Iris pigment epithelial cell (primary cell): ENCODE results near the gene CELA3B.
A peak's percentile ranks its signal among the peaks of the same experiment; 100 is the strongest.
"Not testable (repeated sequence)": the region's sequence is repeated elsewhere in the genome, so short reads cannot be mapped to it uniquely, and the experiment has no call there.

Experiments used
- DNase-seq: peaks from one replicate; pipeline ENCODE4 v3.0.0-alpha.2; 2011; ENCODE audit warnings: low read depth

CELA3B gene

DNA sequence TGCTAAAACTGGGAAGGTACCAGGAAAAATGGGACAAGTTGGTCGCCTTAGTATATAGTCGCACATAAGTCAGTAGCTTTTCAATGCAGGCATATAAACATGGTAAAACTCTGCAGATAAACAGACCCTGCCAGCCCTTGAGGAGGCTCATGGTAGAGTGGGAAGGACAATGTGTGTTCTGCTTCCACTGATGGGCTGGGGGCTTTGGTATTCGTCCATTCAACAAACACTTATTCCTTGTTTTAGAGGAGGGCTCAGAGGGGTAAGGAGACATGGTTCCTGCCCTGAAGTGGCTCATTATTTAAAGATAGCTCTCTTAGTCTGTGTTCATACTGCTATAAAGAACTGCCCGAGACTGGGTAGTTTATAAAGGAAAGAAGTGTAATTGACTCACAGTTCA is 35.9 kb downstream of the CELA3B start:
- DNase-seq, result not testable (repeated sequence)

GRCh38 chr1:22014575-22015206 is 37.9 kb downstream of the CELA3B start:
- DNase-seq, result not testable (repeated sequence)

DNA sequence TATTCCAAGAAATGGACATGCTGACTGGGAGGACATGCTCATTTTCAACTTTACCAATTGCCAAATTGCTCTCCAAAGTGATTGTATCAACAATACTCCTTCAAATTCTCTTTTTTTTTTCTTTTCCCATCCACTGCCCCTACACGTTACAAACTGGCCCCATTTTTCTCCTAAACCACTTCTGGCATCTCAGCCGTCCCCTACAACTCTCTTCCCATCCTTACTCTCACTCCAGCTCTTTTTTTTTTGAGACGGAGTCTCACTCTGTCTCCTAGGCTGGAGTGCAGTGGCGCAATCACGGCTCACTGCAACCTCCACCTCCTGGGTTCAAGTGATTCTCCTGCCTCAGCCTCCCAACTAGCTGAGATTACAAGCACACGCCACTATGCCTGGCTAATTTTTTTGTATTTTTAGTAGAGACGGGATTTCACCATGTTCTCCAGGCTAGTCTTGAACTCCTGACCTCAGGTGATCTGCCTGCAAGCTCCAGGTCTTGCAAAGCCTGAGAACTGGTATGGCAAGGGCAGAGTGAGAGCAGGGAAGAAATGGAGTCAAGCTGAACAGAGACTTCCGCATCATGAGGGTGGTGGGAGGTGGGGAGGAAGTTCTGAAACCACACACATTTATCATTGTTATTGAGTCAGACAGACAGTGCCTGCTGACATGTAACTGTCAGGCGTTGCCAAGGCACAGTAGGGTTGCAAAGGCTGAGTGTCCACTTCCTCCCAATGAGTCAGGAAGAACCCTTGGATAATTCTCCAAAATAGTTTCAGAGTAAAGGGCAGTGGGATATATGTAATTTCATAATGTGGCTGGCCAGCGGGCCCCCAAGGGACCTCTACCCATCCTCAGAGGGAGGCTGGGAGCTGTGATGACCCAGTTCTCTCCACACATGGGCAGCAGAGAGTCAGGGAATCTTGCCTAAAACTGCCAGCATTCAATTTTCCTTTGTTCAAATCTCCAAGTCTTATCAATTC is 42.0 kb downstream of the CELA3B start:
- DNase-seq, result peak; percentile 91

- DNase-seq, result no peak
Measured at GRCh38 chr1:22021061-22021460, 44.2 kb downstream of the CELA3B start.

- DNase-seq, result peak; percentile 87
Measured at GRCh38 chr1:22024485-22025367, 47.9 kb downstream of the CELA3B start.

GRCh38 chr1:22025368-22026155 is 48.7 kb downstream of the CELA3B start:
- DNase-seq, result peak; percentile 93

- no peak for DNase-seq
Measured at GRCh38 chr1:22026924-22027289, 50.1 kb downstream of the CELA3B start.

DNA sequence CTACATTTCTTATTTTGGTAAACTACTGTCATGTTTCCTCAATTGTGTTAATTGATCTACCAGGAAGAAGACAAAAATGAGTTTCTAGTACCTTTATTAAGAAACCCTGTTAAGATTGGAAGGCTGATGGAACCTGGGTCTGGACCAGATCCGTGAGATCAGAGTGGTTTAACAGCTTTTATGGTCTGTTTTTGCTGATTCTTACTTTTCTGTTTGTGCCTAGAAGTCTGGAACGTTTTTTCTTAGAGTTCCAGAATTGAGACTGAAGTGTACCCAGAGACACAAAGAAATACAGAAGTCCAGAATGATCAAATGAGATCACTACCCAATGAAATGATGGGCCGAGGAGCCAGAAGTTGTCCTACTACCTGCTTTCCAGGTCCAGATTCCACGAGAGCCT is 53.2 kb downstream of the CELA3B start:
- DNase-seq, result no peak

GRCh38 chr1:22030473-22030872 is 53.7 kb downstream of the CELA3B start:
- DNase-seq, result no peak

GRCh38 chr1:22031214-22031962 is 54.6 kb downstream of the CELA3B start:
- DNase-seq, result no peak

GRCh38 chr1:22034834-22035233 is 58.0 kb downstream of the CELA3B start:
- DNase-seq, result not testable (repeated sequence)

DNA sequence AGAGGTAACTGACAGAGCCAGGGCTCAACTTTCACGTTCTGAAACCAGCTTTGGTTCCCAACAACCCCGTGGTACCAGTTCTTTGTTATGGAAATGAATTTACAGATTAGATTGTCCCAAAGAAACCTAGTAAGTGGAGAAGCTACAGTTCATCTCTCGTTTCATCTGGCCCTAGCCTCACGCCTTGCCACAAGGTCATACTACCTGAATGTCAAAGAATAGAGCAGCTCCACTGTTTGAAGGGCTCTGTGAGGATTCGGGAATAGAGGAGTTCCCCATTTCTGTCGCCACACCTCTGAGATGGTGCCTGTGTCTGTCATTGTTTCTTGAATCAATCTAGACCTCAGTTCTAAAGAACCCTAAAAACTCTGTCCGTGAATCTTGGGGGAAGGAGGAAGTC is 60.7 kb downstream of the CELA3B start:
- DNase-seq, result no peak

DNA sequence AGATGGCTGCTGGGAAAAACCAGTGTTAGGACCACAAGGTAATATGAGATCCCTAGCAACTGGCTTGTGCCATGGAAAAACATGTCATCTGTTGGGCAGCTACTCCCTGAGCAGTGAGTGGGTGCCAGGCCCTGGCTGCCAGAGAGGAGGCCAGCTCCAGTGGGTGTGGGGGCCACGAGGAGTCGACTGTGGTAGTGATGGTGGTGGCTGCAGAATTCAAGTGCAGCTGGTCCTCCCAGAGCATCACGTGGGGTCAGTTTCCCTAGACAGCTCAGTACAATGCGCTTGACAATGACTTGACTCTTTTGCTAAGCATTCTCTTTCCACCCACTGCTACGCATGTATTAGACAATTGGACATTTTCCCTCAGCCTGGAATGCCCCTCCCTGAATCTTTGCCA is 61.2 kb downstream of the CELA3B start:
- DNase-seq, result no peak
